Activated CD4-positive, alpha-beta T cell treated with anti-CD3 and anti-CD28 coated beads for 4 hours (primary cell): ENCODE data around the gene NCOA5.

ENCODE experiments used
- DNase-seq, 2 donors: peaks; one replicate each; pipeline ENCODE4 v3.0.0-alpha.2; 2020

NCOA5 gene

GRCh38 chr20:46011631-46012482, 77.9 kb downstream of the NCOA5 start:
- no peak for DNase-seq
